Panc1 (cell line): ENCODE data around the gene TC2N.

Source experiments
- CTCF ChIP-seq: fragments of 450-650 bp; IDR thresholded peaks from 2 replicates; pipeline ENCODE4 v1.5.1; 2017; ENCODE audit warnings: mild to moderate bottlenecking
- REST ChIP-seq, 2 experiments: IDR thresholded peaks; 2 replicates each; pipeline ENCODE4 v1.6.1; 2011 to 2012; ENCODE audit warnings: low read depth in 2 of 2, control low read depth in 1 of 2, low read length in 1 of 2, mild to moderate bottlenecking in 1 of 2, moderate library complexity in 1 of 2; ENCODE audit not compliant: insufficient read depth in 1 of 2

GRCh38 chr14:91778217-91778616 lies 89.1 kb downstream of the TC2N start:
- no peak for TF ChIP-seq CTCF
- TF ChIP-seq REST (IDR thresholded peaks at IDR 0.05; ENCODE audit: insufficient read depth in 1 of 2, low read depth in 2 of 2, low read length in 1 of 2): no peak
